HepG2 (cell line): Measurements from ENCODE around the gene FNDC7. TPM values are rescaled to one million over a fixed set of nuclear protein-coding genes. Genes with fewer than 3 reads are reported as not detected.

Experiments
- ELF3 ChIP-seq: IDR thresholded peaks from 2 replicates; pipeline ENCODE4 v1.6.1; 2016; ENCODE audit warnings: missing genetic modification reagents, missing compliant biosample characterization
- ERF ChIP-seq: IDR thresholded peaks from 2 replicates; pipeline ENCODE4 v1.6.1; 2018; ENCODE audit warnings: missing biosample characterization, missing genetic modification reagents
- MED1 ChIP-seq: sonication (generic); formaldehyde crosslinking; IDR thresholded peaks from 2 replicates; pipeline ENCODE4 v1.4.0; 2020; ENCODE audit warnings: missing genetic modification reagents
- MEIS1 ChIP-seq: sonication (generic); formaldehyde crosslinking; IDR thresholded peaks from 2 replicates; pipeline ENCODE4 v1.9.0; 2021; ENCODE audit warnings: mild to moderate bottlenecking, missing genetic modification reagents, moderate library complexity, borderline replicate concordance
- REXO4 ChIP-seq: sonication (generic); formaldehyde crosslinking; IDR thresholded peaks from 2 replicates; pipeline ENCODE4 v1.8.0; 2022; ENCODE audit warnings: missing genetic modification reagents, mild to moderate bottlenecking, borderline replicate concordance
- TERF1 ChIP-seq: sonication (generic); formaldehyde crosslinking; IDR thresholded peaks from 2 replicates; pipeline ENCODE4 v1.8.0; 2022; ENCODE audit warnings: mild to moderate bottlenecking, missing genetic modification reagents, moderate library complexity
- TIGD3 ChIP-seq: sonication (generic); formaldehyde crosslinking; IDR thresholded peaks from 2 replicates; pipeline ENCODE4 v1.5.1; 2020; ENCODE audit warnings: mild to moderate bottlenecking, missing genetic modification reagents, borderline replicate concordance
- ZBTB3 ChIP-seq: sonication (generic); formaldehyde crosslinking; IDR thresholded peaks from 2 replicates; pipeline ENCODE4 v1.4.0; 2020; ENCODE audit warnings: low read depth, mild to moderate bottlenecking, moderate library complexity, missing genetic modification reagents, borderline replicate concordance
- ZNF513 ChIP-seq: sonication (generic); formaldehyde crosslinking; conservative IDR thresholded peaks from 2 replicates; pipeline ENCODE4 v1.5.0; 2020; ENCODE audit warnings: missing genetic modification reagents
- ZSCAN25 ChIP-seq: sonication (generic); formaldehyde crosslinking; IDR thresholded peaks from 2 replicates; pipeline ENCODE4 v1.8.0; 2022; ENCODE audit warnings: mild to moderate bottlenecking, missing genetic modification reagents
- polyA plus RNA-seq, 8 experiments: library from polyadenylated mRNA; depleted of rRNA in 3 of 8; stranded (reverse) in 7 of 8; unstranded in 1 of 8; fragments of >200 nt; fragmentation: Illumina TruSeq in 4 of 8; extraction: Trizol in 4 of 8; gene quantifications; 2 replicates each; pipeline versions ENCODE4 v1.2.1 to v1.2.3, GENCODE V29; 2011 to 2016; ENCODE audit warnings: low read depth in 4 of 8, missing spikeins in 1 of 8, mixed read lengths in 1 of 8; ENCODE audit not compliant: insufficient read depth in 1 of 8
- total RNA-seq, 5 experiments: library from RNA; depleted of rRNA; stranded (reverse); fragments of >200 nt; fragmentation: Illumina TruSeq; extraction: Trizol; gene quantifications; 2 replicates each; pipeline ENCODE4 v1.2.3, GENCODE V29; 2016; ENCODE audit warnings: low read depth in 1 of 5

Gene FNDC7
- total and polyA plus RNA-seq, 2 of the 13 experiments (the other 11 are each of a cell fraction or from before 2014, with no cell fraction given), result 0.03 TPM; not detected in 1

GRCh38 chr1:108678706-108679105 is 34.0 kb upstream of the FNDC7 start (continued):
- TF ChIP-seq ZNF513, result no peak
- no peak for TF ChIP-seq ELF3 (CRISPR knock-in tag)
- TF ChIP-seq ZSCAN25, result no peak
- TF ChIP-seq REXO4 (CRISPR knock-in tag), result no peak
- no peak for TF ChIP-seq MEIS1 (CRISPR knock-in tag)
- TF ChIP-seq TIGD3 (CRISPR knock-in tag), result no peak
- no peak for TF ChIP-seq ERF (CRISPR knock-in tag)
- TF ChIP-seq TERF1 (CRISPR knock-in tag), result no peak
- TF ChIP-seq ZBTB3 (CRISPR knock-in tag), result no peak
- no peak for TF ChIP-seq MED1 (CRISPR knock-in tag)
